Activated T-cell treated with anti-CD3 and anti-CD28 coated beads for 1 hour (primary cell): ENCODE measurements around the gene GAL3ST3.
"Not testable (repeated sequence)": the region's sequence is repeated elsewhere in the genome, so short reads cannot be mapped to it uniquely, and the experiment has no call there.

Experiments used
- DNase-seq: peaks from one replicate; pipeline ENCODE4 v3.0.0-alpha.2; 2020; ENCODE audit warnings: low read depth

GAL3ST3 gene, protein sequence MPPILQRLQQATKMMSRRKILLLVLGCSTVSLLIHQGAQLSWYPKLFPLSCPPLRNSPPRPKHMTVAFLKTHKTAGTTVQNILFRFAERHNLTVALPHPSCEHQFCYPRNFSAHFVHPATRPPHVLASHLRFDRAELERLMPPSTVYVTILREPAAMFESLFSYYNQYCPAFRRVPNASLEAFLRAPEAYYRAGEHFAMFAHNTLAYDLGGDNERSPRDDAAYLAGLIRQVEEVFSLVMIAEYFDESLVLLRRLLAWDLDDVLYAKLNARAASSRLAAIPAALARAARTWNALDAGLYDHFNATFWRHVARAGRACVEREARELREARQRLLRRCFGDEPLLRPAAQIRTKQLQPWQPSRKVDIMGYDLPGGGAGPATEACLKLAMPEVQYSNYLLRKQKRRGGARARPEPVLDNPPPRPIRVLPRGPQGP

DNA sequence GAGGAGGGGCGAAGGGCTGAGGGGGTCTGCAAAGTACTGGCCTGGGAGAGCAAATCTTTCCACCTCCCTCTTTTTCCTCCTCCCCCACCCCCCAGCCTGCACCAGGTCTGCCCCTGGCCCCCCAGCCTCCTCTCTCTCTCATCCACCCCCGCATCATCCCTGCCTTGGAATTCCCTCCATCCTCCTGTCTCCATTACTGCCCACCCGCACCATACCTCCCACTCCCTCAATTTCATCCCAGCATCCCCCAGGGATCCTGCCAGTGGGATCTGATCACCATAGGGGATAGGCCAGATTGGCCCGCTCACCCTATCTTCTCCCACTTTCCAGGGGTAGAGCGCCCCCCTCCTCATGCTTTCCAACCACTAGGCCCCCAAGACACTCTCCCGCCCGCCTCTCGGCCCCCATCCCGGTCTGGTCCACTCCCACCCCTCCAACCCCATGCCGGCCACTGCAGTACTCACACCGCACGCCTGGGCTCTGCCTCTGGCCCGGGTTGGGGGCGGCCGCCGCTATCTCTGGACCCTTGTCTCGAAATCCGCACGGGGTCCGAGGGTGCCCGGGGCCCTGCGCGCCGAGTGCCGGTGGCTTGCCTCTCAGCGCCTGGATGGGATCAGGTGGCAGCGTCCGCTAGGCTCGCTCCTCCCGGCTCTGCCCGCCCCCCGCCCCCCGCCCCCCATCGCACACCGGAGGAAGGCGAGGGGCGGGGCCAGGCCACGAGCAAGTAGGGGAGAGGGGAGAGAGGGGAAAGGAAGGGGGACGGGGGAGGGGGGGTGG is at the start of gene GAL3ST3:
Gene GAL3ST3 (minus strand): TSS at position 615 of the 777 bp plus-strand sequence. CDS start 3,746 bp downstream, outside the sequence.
- no peak for DNase-seq

DNA sequence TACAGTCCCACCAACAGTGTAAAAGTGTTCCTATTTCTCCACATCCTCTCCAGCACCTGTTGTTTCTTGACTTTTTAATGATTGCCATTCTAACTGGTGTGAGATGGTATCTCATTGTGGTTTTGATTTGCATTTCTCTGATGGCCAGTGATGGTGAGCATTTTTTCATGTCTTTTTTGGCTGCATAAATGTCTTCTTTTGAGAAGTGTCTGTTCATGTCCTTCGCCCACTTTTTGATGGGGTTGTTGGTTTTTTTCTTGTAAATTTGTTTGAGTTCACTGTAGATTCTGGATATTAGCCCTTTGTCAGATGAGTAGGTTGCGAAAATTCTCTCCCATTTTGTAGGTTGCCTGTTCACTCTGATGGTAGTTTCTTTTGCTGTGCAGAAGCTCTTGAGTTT is 43.2 kb upstream of the GAL3ST3 start:
- DNase-seq, result not testable (repeated sequence)

DNA sequence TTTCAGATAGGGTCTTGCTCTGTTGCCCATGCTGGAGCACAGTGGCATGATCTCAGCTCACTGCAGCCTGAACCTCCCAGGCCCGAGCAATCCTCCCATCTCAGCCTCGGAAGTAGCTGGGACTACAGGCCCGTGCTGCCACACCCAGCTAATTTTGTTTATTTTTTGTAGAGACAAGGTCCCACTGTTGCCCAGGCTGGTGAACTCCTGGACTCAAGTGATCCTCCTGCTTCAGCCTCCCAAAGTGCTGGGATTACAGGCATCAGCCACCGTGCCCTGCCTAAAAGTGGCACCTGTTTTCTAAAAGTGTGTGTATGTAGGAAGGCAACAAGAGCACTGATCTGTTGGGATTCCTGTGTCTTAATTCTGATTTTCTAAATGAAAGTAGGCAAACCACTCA is 41.3 kb upstream of the GAL3ST3 start:
- DNase-seq, result no peak

DNA sequence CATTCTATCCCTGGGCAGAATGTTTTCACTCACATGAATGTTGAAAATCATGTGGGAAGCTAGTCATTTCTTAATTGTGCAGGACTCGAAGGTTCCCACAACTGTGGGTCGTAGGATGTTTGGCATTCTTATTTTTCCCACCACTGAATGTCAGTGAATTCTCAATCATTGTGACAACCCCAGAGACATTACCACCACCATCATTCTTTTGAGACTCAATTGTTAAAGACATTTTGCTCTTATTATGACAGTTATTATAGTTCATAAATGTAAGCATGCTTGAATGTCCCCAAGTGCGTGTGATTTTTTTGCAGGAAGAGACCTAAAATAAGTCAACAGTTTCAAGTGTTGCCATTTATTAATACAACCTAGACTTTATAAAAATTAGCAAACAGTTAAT is 40.1 kb upstream of the GAL3ST3 start:
- no peak for DNase-seq

DNA sequence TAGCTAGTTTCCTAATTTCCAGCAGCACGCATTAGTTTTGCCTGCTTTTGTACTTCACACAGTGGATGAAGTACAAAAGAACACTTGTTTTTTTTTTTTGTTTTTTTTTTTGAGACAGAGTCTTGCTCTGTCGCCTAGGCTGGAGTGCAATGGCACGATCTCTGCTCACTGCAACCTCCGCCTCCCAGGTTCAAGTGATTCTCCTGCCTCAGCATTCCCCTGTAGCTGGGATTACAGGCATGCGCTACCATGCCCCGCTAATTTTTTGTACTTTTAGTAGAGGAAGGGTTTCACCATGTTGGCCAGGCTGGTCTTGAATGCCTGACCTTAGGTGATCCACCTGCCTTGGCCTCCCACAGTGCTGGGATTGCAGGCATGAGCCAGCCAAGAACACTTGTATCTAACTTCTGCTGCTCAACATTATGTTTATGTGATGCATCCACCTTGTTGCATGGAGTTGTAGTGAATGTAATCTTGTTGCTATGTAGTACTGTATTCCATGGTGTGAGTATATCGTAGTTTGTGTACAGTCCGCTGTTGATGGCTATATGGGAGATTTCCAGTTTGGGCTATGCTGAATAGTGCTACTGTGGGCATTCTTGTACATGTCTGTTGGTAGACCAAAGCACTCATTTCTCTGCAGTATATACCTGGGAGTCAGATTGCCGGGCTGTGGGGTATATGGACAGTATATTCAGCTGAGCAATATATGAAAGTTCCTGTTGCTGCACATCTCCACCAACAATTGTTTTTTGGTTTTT is 38.4 kb upstream of the GAL3ST3 start:
- DNase-seq, result no peak

DNA sequence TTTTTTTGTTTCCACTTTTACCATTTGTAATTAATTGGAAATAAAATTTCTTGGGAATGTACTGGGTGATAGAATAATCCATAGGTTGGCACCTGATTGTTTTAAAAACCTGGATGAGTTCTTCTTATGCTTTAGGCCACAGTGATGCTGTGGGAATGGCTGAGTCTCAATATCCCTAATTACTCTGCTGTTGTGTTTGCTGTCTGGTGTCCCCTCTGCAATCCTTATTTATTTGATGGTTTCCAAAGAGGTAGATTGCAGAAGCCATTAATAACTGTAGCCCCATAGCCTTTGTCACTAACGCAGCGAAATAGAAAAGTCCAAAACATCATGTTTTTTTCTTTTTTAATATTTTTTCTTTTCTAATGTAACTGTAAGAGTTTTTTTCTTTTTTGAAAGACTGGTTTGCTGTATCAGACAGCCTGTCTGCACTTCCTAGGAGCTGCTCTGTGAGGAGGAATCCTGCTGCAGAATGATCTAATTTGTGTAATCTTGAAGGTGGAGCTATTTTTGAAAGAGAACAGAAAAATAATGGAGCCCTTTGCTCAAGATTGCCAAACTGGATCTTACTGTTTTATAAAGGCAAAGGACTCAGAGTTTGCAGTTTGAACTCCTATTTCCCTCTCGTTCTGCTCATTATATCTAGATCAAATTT is 36.0 kb upstream of the GAL3ST3 start:
- no peak for DNase-seq

DNA sequence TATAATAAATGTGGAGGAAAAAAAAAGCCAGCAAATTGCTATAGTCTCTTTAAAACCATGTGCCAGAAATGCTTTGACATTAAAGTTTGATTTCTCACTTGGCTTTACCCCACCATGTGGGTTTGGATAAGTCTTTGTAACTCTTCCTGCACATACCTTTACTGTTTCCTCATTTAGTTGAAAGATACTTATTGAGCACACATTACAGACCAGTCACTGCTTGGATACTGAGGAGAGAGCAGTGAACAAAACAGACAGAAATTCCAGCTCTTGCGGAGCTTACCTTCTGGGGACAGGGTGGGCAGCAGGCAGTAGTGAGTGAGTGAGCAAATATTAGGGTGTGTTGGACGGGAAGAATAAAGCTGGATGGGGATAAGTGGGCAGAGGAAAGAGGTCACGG is 34.8 kb upstream of the GAL3ST3 start:
- no peak for DNase-seq

DNA sequence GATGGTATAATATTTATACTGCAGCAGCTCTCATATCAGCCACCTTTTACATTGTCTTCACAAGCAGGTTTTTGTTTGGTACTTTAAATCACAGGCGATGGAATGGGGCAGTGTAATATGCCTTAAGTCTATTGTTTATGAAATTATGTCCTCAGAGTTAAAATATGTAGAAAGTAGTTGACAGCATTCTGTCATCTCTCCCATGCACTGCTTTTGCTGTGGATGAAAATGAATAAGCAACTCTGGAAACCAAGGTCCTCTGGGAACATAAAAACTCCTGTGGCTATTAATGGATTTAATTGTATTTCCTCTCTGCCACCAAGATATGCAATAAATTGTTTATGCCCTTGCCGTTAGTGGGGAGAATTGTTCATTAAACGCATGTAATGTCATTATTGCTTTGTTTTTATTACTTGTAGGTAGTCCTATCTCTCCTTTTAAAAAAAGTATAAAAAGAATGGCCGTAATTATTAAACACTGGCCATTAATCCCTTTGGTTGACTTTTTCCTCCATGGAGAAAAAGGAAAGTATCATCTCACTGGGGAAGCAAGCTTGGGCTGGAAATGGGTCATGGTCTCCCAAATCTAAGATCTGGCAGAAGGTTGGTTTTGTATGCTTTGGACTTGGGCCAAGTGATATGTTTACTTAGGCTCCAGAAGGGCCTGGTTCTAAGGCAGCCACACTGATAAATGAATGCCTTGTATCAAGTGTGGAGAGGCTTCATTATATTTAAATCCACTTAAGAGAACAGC is 34.2 kb upstream of the GAL3ST3 start:
- DNase-seq, result no peak

DNA sequence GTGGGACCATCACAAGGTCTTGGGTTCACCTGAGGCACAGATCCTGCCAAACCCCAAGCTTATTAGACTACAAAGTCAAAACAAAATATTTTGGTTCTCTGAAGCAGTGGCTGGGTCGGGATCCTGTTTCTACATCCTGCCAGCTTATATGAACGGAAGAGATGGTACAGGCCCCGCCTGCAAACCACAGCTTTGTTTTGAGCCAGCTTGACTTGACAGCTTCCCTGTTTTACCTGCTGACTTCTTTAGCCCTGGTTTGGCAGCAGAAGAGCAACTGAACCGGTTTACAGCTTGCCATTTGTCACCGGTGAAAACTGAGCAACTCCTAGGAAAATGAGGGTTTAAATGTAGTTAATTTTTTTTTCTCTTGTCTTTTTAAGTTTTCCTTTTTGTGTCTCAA is 32.5 kb upstream of the GAL3ST3 start:
- DNase-seq, result peak; percentile 59

DNA sequence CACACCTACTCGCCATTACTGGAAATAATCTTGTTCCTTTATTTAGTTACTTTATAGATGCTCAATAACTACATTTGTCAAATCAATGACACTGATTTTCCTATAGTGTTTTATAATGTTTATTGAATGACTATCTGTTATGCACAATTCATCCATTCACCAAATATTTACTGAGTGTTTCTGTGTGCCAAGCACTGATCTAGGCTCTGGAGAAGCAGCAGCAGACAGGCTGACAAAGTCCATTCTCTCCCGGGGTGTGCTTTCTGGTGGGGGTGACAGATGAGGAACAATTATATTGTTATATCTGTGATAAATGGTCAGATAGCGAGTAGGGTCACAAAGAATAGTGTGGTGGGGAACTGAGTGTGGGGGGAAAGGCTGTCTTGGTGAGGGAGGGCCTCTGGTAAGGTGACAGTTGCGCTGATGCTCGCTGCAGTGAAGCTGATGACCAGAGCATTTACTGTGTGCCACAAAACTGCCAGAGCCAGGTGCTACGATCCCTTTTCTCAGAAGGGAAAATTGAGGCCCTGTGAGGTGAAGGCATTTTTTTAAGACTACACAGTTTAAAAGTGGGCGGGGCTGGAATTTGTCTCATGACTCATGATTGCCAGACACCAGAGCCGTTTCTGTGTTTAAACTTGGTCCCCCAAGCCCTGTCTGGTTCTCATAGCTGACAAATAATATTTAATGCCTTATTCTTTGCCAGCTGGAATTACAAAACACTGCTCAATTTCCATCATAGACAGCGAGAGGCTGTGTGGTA is 31.3 kb upstream of the GAL3ST3 start:
- peak; percentile 70 for DNase-seq

DNA sequence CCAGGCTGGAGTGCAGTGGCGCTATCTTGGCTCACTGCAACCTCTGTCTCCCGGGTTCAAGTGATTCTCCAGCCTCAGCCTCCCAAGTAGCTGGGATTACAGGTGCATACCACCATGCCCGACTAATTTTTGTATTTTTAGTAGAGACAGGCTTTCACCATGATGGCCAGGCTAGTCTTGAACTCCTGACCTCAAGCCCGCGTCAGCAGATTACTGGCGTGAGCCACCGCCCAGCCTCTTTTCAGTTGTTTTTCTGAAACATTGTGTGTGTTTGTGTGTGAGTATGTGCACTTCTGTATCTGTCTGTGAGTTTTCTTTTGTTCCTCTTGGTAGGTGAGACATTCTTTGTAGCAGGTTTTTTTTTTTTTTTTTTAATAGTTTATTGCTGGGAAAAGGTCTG is 30.0 kb upstream of the GAL3ST3 start:
- not testable (repeated sequence) for DNase-seq

DNA sequence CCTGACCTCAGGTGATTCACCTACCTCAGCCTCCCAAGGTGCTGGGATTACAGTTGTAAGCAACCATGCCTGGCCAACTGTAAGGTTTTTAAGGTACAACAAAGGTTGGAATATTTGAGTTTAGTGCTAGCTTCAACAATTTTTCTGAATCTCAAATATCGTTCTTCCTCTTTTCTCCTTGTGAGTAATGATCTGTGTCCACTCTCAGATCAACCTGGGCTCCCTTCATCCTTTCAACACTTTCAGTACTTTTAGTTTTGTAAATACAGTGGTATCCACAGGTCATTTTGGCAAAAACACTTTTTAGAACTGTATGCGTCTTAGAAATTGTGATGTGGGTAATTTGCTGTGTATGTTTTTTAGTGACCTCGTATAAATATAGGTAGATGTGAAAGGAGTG is 29.0 kb upstream of the GAL3ST3 start:
- no peak for DNase-seq

DNA sequence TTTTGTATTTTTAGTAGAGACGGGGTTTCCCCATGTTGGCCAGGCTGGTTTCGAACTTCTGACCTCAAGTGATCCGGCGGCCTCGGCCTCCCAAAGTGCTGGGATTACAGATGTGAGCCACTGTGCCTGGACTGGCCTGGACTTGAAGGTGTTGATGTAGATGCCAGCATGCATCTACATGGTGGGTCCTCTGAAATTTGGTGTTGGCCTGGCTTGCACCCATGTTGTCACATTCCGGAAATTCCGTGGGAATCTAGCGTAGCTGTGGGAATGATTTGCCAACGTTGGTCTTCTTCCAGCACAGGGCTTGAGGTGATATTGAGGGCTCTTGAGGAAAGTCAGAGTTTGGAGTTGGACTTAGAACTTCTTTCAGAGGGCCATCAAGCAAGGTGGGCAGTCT is 27.6 kb upstream of the GAL3ST3 start:
- DNase-seq, result no peak

DNA sequence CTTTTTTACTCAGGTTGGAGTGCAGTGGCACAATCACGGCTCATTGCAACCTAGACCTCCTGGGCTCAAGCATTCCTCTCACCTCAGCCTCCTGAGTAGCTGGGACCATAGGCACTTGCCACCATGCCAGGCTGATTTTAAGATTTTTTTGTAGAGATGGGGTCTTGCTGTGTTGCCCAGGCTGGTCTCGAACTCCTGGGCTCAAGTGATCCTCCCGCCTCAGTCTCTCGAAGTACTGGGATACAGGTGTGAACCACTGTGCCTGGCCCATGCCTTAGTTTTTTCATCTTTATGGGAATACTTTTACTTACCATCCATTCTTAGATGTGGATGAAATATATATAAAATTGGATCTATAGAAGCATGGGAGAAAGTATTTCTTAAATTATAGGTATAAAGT is 26.3 kb upstream of the GAL3ST3 start:
- DNase-seq, result no peak

DNA sequence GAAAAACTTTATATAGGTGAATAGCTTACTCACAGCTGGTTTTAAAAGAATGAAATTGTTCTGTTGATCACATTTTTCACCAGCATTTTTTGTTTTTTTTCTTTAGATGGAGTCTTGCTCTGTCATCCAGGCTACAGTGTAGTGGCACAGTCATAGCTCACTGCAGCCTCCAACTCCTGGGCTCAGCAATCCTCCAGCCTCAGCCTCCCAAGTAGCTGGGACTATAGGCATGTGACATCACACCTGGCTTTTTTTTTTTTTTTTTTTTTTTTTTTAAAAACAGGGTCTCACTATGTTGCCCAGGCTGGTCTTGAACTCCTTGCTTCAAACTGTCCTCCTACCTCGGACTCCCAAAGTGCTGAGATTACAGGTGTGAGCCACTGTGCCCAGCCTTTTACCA is 24.7 kb upstream of the GAL3ST3 start:
- no peak for DNase-seq

DNA sequence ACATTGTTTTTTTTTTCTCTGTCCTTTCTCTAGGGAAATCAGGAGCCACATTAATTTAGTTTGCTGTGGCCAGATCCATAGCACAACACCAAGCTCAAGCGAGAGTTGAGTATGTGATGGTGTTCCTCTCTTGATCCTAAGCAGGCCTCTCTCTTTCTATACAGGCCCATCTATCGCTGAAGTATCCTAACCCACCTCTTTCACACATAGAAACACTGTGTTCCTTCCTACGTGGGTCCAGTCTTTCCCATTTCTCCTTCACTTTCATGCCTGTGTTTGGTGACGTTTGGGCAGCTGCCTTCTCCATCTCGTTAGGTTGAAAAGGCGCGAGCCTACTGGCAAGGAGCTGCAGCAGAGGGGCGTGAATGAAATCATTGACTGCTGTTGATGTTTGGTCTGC is 23.6 kb upstream of the GAL3ST3 start:
- DNase-seq, result no peak

DNA sequence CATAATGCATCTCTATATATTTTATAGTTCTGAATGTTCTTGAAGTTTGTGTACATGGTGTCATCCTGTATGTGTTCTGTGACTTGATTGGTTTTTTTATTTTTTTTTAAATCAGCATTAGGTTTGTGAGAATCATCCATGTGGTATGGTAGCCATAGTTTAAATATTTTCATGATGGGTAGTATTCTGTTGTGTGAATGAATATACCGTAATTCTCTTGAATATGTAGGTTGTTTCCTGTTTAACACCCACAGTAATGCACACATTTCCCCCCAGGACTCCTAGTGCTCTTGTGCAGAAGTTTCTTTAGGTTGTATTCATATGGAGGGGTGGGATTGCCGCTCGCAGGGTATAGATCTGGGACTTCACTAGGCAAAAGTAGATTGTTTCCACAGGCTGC is 23.1 kb upstream of the GAL3ST3 start:
- no peak for DNase-seq

DNA sequence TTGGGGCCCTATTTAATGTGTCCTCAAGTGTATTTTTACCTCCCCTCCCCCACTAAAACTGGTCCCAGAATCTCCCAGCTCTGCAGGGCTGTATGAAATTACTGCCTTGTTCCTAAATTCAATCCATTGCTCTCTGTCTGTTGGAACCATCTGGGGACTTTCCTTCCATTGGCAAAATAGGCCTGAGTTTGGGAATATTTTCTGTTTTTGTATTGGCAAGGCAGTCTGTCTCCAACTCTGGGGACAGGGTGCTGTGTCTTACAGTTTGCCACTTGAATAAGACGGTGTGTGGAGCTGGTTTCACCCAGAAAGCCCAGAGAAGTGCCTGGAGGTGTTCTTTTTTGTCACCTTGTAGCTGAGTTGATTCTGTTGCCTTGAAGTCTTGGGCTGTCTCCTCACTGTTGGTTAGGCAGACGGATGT is 22.4 kb upstream of the GAL3ST3 start:
- no peak for DNase-seq

DNA sequence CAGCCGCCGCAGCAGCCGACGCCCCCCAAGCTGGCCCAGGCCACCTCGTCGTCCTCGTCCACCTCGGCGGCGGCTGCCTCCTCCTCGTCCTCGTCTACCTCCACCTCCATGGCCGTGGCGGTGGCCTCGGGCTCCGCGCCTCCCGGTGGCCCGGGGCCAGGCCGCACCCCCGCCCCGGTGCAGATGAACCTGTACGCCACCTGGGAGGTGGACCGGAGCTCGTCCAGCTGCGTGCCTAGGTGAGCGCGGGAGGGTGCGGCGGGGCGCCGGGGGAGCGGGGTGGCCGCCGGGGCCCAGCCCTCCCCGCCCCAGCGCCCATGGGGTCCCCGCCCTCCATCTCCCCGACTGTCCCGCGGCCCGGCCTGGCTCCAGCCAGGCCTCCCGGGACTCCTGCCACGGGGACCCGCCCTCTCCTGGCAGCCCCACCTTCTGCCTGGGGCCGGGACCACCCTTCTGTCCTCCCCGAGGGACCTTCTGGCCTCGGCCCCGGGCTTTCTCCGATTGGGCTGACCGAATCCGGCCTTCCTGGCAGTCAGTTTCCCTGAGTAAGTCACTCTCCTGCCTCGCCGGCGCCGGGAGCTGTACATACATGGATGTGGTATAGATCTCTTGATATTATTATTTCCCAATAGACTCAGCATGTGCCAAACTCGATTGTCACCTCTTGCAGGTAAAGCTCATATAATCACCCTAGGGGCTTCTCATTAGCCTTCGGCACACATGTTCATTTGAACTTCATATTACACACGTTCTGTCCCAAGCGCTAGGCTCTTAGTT is 21.8 kb upstream of the GAL3ST3 start:
- DNase-seq, result no peak
